ENCODE results near the gene MBD3L2B.
"Not testable (repeated sequence)": the region's sequence is repeated elsewhere in the genome, so short reads cannot be mapped to it uniquely, and the experiment has no call there.

Gene MBD3L2B

DNA sequence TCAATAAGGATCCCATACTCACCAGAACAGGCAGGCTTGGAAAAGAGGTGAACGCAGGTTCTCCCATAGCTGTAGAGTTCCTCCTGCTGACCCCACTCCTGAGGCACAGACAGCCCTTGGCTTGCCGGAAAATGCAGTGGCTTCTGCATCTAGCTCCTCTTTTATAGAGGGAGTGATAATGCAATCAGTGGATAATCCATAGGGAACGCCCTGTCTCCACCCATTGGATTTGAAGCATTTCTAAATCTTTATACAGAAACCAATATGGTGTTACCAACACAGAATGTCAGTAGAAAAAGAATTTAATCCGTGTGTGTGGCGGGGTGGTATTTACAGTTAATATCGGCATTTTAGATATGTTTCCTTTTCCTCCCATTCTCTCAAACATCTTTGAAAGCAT is at the start of gene MBD3L2B:
TSS of gene MBD3L2B (minus strand) at position 101 of the 400 bp plus-strand sequence. CDS start at position 67, 34 bp downstream.
- not testable (repeated sequence) for DNase-seq

GRCh38 chr19:7069904-7070226 is 48.6 kb upstream of the MBD3L2B start:
- DNase-seq, result peak; percentile 74 to 77
- TF ChIP-seq POLR2A (IDR thresholded peaks at IDR 0.05; ENCODE audit: low read length), result no peak
- TF ChIP-seq GATA1 (IDR thresholded peaks at IDR 0.05; ENCODE audit: low read depth, low read length), result no peak

DNA sequence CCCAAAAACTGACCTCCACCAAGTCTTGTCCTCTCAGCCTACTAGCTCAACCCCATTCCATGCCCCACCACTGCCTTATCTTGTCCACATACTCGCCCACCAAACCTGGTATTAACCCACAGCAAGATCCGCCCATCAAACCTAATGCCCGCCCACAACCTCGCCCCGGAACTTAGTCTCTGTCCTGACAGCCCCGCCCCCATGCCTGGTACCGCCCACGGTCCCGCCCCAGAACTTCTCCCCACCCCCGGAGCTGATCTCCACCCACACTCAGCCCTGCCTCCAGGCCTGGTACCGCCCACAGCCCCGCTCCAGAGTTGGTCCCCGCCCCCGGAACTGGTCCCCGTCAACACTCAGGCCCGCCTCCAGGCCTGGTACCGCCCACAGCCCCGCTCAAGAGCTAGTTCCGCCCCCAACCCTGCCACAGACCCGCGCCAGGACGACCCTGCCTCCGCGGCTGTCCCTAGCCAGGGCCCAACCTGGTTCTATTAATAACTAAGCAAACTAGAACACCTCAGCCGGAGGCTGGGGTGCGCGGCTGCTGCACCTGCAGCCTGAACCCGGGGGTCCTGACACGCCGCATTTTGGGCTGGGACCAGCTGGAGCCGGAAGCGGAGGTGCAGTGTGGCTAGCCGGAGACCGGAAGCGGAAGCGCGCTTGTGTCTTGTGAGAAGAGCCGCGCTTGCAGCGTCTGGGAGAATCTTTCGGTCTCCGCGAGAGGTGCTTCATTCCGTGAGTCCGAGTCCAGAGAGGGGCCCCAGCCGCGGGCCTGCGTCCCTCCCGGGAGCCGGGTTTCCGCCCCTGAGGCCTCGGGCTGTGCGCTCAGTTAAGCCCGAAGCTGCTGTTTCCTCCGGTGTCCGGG is 48.0 kb upstream of the MBD3L2B start, which contains the start of gene ZNF557:
TSS of gene ZNF557 (plus strand) at position 662 of the 862 bp plus-strand sequence. CDS start 5,372 bp downstream, outside the sequence.
- TF ChIP-seq POLR2A (IDR thresholded peaks at IDR 0.05; ENCODE audit: low read length) (peak; percentile 82), GATA1 (IDR thresholded peaks at IDR 0.05; ENCODE audit: low read depth, low read length) (no peak)
- peak; percentile 98 to 99 for DNase-seq

GRCh38 chr19:7068599-7068998 is 47.4 kb upstream of the MBD3L2B start:
- TF ChIP-seq POLR2A (IDR thresholded peaks at IDR 0.05; ENCODE audit: low read length), result no peak
- TF ChIP-seq GATA1 (IDR thresholded peaks at IDR 0.05; ENCODE audit: low read depth, low read length), result no peak
- no peak for DNase-seq

- no peak for TF ChIP-seq POLR2A (IDR thresholded peaks at IDR 0.05; ENCODE audit: low read length)
- no peak for TF ChIP-seq GATA1 (IDR thresholded peaks at IDR 0.05; ENCODE audit: low read depth, low read length)
- DNase-seq, result no peak
These were observed 46.5 kb upstream of the MBD3L2B start for GRCh38 chr19:7067716-7068115.

DNA sequence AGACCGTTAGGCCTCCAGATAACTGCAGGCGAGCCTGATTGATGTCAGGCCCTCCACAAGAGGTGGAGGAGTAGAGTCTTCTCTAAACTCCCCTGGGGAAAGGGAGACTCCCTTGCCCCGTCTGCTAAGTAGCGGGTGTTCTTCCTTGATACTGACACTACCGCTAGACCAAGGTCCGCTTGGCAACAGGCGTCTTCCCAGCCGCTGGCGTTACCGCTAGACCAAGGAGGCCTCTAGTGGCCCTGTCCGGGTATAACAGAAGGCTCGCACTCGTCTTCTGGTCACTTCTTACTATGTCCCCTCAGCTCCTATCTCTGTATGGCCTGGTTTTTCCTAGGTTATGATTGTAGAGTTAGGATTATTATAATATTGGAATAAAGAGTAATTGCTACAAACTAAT is 45.9 kb upstream of the MBD3L2B start:
- peak in 1 of 2 experiments; percentile 63 for DNase-seq

DNA sequence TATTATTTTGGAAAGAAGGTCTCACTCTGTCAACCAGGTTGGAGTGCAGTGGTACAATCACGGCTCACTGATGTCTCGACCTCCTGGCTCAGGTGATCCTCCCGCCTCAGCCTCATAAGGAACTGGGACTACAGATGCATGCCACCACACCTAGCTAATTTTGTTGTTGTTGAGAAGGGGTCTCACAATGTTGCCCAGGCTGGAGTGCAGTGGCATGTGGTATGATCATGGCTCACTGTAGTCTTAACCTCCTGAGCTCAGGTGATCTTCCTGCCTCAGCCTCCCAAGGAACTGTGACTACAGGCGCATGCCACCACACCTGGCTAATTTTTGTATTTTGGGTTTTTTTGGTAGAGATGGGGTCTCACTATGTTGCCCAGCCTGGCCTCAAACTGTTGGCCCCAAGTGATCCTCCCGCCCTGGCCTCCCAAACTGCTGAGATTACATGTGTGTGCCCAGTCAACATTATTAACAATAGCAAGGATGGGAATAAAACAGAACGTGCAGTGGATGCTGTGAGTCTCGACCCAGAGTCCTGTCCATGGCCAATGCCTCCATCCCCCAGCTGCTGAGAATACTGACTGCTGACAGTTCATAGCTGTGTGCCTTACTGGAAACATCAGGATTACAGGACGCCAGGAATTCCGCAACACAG is 42.7 kb upstream of the MBD3L2B start:
- no peak for DNase-seq
- TF ChIP-seq POLR2A (IDR thresholded peaks at IDR 0.05; ENCODE audit: low read length) (no peak), GATA1 (IDR thresholded peaks at IDR 0.05; ENCODE audit: low read depth, low read length) (no peak)

DNA sequence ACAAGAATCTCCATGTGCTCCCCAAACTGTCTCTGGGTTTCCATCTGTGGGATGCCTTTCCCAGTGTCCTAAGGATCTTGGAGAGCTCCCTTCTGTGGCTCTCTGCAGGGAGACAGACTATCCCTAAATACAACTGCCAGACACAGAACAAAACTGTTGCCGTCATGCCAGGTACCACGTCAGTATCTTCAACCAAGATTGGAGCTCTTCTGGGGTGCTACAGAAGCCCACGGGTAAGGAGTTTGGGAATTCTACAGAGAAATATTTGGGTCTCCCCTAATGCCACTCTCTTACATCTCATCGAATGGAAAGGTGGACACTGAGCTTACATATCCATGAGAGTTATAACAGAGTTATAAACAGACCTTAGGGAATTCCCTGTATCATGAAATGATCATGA is 42.1 kb upstream of the MBD3L2B start:
- TF ChIP-seq POLR2A (IDR thresholded peaks at IDR 0.05; ENCODE audit: low read length) (no peak), GATA1 (IDR thresholded peaks at IDR 0.05; ENCODE audit: low read depth, low read length) (no peak)

GRCh38 chr19:7059977-7060376 is 38.7 kb upstream of the MBD3L2B start:
- not testable (repeated sequence) for DNase-seq

More for the DNA sequence above, 42.1 kb upstream of the MBD3L2B start:
- DNase-seq, result no peak

DNA sequence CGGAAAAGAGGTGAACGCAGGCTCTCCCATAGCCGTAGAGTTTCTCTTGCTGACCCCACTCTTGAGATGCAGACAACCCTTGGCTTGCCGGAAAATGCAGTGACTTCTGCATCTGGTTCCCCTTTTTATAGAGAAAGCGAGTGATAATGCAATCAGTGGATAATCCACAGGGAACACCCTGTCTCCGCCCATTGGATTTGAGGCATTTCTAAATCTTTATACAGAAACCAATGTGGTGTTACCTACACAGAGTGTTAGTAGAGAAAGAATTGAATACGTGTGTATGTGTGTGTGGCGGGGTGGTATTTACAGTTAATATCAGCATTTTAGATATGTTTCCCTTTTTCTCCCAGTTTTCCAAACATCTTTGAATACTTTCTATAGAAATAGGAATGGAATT is 37.3 kb upstream of the MBD3L2B start, which contains the start of gene MBD3L3:
TSS of gene MBD3L3 (minus strand) at position 101 of the 400 bp plus-strand sequence. CDS start at position 30, 71 bp downstream.
- DNase-seq, result not testable (repeated sequence)

DNA sequence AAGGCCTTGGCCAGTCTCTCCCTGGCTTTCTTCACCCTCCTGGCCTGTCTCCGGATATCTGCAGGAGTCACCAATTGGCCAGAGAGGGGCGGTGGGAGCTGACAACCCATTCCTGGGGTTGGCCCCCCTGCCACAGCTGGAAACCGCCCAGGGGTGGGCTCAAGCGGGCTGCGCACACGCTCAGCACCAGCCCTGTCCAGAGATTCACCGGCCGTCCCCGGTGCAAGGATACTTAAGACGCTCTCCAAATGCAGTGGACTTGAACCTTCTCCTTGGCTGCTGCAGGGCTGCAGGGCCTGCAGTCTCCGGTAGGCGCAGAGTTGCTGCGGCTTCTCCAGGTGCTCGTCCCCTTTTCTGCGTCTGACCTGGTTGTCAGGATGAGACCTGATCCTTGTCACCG is 35.1 kb upstream of the MBD3L2B start:
- DNase-seq, result not testable (repeated sequence)

GRCh38 chr19:7055679-7056078 is 34.4 kb upstream of the MBD3L2B start:
- DNase-seq, result not testable (repeated sequence)

GRCh38 chr19:7054635-7055368 is 33.6 kb upstream of the MBD3L2B start:
- DNase-seq, result not testable (repeated sequence)

DNA sequence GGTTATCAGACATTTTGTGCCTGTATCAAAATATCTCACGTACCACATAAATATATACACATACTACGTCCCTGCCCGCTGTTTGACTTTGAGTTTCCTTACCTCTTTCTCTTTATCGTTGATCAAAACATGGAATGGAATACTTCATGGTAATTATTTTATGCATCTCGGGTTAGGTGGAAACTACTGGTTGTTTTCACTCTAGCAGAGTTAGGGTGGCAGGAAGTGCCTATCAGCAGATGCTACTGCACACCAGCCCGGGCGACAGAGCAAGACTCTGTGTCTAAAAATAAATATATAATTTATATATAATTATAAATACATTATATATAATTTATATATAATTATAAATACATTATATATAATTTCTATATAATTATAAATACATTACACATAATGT is 31.7 kb upstream of the MBD3L2B start:
- not testable (repeated sequence) for DNase-seq

GRCh38 chr19:7051421-7051820 is 30.2 kb upstream of the MBD3L2B start:
- not testable (repeated sequence) for DNase-seq

GRCh38 chr19:7049021-7049420 is 27.8 kb upstream of the MBD3L2B start, which contains the start of gene MBD3L2:
TSS of gene MBD3L2 (plus strand) at chr19:7049321. CDS start at chr19:7049374, 53 bp downstream.
- not testable (repeated sequence) for DNase-seq

DNA sequence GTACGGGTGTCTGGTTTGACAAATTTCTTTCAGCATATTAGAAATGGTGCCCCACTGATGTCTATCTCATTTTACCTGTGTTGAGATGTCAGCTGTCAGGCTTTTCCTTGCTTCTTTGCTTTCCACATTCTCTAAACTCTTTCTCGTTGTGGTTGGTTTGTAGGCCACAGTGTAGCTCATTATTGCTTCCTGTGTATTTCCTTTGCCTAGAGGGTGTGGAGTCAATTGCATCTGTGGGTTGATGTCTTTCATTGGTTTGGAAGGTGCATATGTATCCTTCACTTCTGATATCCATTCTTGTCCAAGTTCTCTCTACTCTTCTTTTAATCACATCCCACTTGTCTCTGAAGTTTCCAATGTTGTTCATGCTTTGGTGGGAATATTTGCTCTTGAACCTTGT is 20.3 kb upstream of the MBD3L2B start:
- not testable (repeated sequence) for DNase-seq

DNA sequence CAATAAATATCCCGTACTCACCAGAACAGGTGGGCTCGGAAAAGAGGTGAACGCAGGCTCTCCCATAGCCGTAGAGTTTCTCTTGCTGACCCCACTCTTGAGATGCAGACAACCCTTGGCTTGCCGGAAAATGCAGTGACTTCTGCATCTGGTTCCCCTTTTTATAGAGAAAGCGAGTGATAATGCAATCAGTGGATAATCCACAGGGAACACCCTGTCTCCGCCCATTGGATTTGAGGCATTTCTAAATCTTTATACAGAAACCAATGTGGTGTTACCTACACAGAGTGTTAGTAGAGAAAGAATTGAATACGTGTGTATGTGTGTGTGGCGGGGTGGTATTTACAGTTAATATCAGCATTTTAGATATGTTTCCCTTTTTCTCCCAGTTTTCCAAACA is 18.8 kb upstream of the MBD3L2B start, which contains the start of gene MBD3L4:
TSS of gene MBD3L4 (minus strand) at position 101 of the 400 bp plus-strand sequence. CDS start at position 66, 35 bp downstream.
- not testable (repeated sequence) for DNase-seq

DNA sequence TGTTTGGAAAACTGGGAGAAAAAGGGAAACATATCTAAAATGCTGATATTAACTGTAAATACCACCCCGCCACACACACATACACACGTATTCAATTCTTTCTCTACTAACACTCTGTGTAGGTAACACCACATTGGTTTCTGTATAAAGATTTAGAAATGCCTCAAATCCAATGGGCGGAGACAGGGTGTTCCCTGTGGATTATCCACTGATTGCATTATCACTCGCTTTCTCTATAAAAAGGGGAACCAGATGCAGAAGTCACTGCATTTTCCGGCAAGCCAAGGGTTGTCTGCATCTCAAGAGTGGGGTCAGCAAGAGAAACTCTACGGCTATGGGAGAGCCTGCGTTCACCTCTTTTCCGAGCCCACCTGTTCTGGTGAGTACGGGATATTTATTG is 9.0 kb upstream of the MBD3L2B start, which contains the start of gene MBD3L5:
TSS of gene MBD3L5 (plus strand) at position 301 of the 400 bp plus-strand sequence. CDS start at position 335, 34 bp downstream.
- not testable (repeated sequence) for DNase-seq

DNA sequence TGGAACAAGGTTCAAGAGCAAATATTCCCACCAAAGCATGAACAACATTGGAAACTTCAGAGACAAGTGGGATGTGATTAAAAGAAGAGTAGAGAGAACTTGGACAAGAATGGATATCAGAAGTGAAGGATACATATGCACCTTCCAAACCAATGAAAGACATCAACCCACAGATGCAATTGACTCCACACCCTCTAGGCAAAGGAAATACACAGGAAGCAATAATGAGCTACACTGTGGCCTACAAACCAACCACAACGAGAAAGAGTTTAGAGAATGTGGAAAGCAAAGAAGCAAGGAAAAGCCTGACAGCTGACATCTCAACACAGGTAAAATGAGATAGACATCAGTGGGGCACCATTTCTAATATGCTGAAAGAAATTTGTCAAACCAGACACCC is 7.6 kb upstream of the MBD3L2B start:
- not testable (repeated sequence) for DNase-seq

All from erythroblast (primary cell).